GM10248 (cell line): ENCODE data around the gene CCDC70.
A peak's percentile ranks its signal among the peaks of the same experiment; 100 is the strongest.

Experiments
- CTCF ChIA-PET: fragments of 300-600 bp; sonication (Branson Sonifier 250); formaldehyde crosslinking; extraction: SDS; loops from one replicate; lab custom pipeline; 2021; ENCODE audit warnings: antibody characterized with exemption; lab: Yijun Ruan, JAX
- POLR2A ChIA-PET: fragments of 350-650 bp; sonication (Branson Sonifier 250); formaldehyde crosslinking; extraction: SDS; loops from one replicate; lab custom pipeline; 2020; ENCODE audit warnings: antibody characterized with exemption; lab: Yijun Ruan, JAX
- DNase-seq: peaks from one replicate; pipeline ENCODE4 v3.0.0; 2012; ENCODE audit errors: extremely low spot score
- CTCF ChIP-seq: IDR thresholded peaks from 2 replicates; pipeline ENCODE4 v1.5.1; 2012; ENCODE audit warnings: mild to moderate bottlenecking, low read depth; ENCODE audit errors: extremely low read depth, missing control alignments, control extremely low read depth

Gene CCDC70

GRCh38 chr13:51827254-51827653 lies 34.5 kb upstream of the CCDC70 start:
- DNase-seq, result no peak
- POLR2A ChIA-PET, result no interaction called here
- CTCF ChIA-PET, result interaction anchor here (1.0 to 5.8 kb wide), 4 partner anchors 9 to 301 kb away, joined by 3 to 48 read pairs (median 4); no protein-coding TSS in a partner anchor
- no peak for TF ChIP-seq CTCF

GRCh38 chr13:51828730-51829567 lies 32.8 kb upstream of the CCDC70 start:
- TF ChIP-seq CTCF, result no peak
- CTCF ChIA-PET, result interaction anchor here (0.8 to 5.8 kb wide), 4 partner anchors 8 to 20 kb away, joined by 3 to 48 read pairs (median 3); no protein-coding TSS in a partner anchor
- POLR2A ChIA-PET, result no interaction called here
- DNase-seq, result no peak

- DNase-seq, result no peak
- ChIA-PET POLR2A (no interaction called here), CTCF (interaction anchor here (1.0 to 5.8 kb wide), 3 partner anchors 9 to 15 kb away, joined by 3 to 48 read pairs (median 3); no protein-coding TSS in a partner anchor)
- no peak for TF ChIP-seq CTCF
These were observed 32.2 kb upstream of the CCDC70 start for GRCh38 chr13:51829568-51829899.

GRCh38 chr13:51831519-51831918 lies 30.2 kb upstream of the CCDC70 start:
- ChIA-PET POLR2A (no interaction called here), CTCF (interaction anchor here (1.1 to 2.9 kb wide), 7 partner anchors 12 to 398 kb away, joined by 3 to 23 read pairs (median 4); partner anchors contain the start of gene TMEM272)
- TF ChIP-seq CTCF, result no peak
- DNase-seq, result no peak

- DNase-seq, result peak; percentile 56
- peak; percentile 38 for TF ChIP-seq CTCF
- CTCF ChIA-PET, result interaction anchor here (0.9 to 2.9 kb wide), 8 partner anchors 12 to 708 kb away, joined by 3 to 23 read pairs (median 6); partner anchors contain the start of gene TMEM272
- POLR2A ChIA-PET, result no interaction called here
These were observed 29.2 kb upstream of the CCDC70 start for GRCh38 chr13:51832471-51833152.

GRCh38 chr13:51833980-51834379 lies 27.8 kb upstream of the CCDC70 start:
- ChIA-PET CTCF (interaction anchor here (0.6 to 4.9 kb wide), 4 partner anchors 12 to 709 kb away, joined by 3 to 23 read pairs (median 15); partner anchors contain the start of gene TMEM272), POLR2A (no interaction called here)
- no peak for TF ChIP-seq CTCF
- DNase-seq, result no peak
